Transverse colon (tissue), 4 donors: ENCODE data around the gene CDH7. TPM values are rescaled to one million over a fixed set of nuclear protein-coding genes. Genes with fewer than 3 reads are reported as not detected.

ENCODE experiments used
- DNase-seq: peaks from one replicate; pipeline ENCODE4 v3.0.0-alpha.2; 2019
- H3K27ac ChIP-seq, 4 donors: fragments of 200-600 bp; sonication (generic); 2 replicates each; pipeline ENCODE4 v1.5.1; 2016 to 2018; ENCODE audit warnings: inconsistent platforms in 4 of 4
- H3K27me3 ChIP-seq: fragments of 200-600 bp; sonication (generic); 2 replicates; pipeline ENCODE4 v1.5.1; 2017; ENCODE audit warnings: inconsistent platforms
- H3K36me3 ChIP-seq, 4 donors: fragments of 200-600 bp; sonication (generic); 2 replicates each; pipeline ENCODE4 v1.5.1; 2017 to 2019; ENCODE audit warnings: inconsistent platforms in 4 of 4
- H3K4me1 ChIP-seq, 4 donors: fragments of 200-600 bp; sonication (generic); 2 replicates each; pipeline ENCODE4 v1.5.1; 2017 to 2020; ENCODE audit warnings: inconsistent platforms in 4 of 4
- H3K4me3 ChIP-seq, 4 donors: fragments of 200-600 bp; sonication (generic); 1 replicate in 1 of 4; 2 replicates in 3 of 4; pipeline versions ENCODE4 v1.5.1 to v1.6.1; 2017 to 2019; ENCODE audit warnings: inconsistent platforms in 4 of 4
- H3K9me3 ChIP-seq, 2 donors: fragments of 200-600 bp; sonication (generic); 2 replicates each; pipeline ENCODE4 v1.5.1; 2017 to 2019; ENCODE audit warnings: inconsistent platforms in 2 of 2
- EP300 ChIP-seq: sonication (generic); formaldehyde crosslinking; IDR thresholded peaks from one replicate; pipeline ENCODE4 v1.6.1; 2017; ENCODE audit warnings: antibody characterized with exemption, low read depth
- POLR2A ChIP-seq: fragments of 450-650 bp; IDR thresholded peaks from one replicate; pipeline ENCODE4 v1.6.1; 2016; ENCODE audit warnings: antibody characterized with exemption, mild to moderate bottlenecking, moderate library complexity
- POLR2AphosphoS5 ChIP-seq, 3 donors: sonication (generic); formaldehyde crosslinking; IDR thresholded peaks; one replicate each; pipeline ENCODE4 v1.6.1; 2016; ENCODE audit warnings: antibody characterized with exemption in 3 of 3
- WGBS, 2 donors: methylation state at CpG; one replicate each; pipeline ENCODE4 v1.1.5; 2018; ENCODE audit warnings: low coverage in 1 of 2; 5-methylcytosine and 5-hydroxymethylcytosine counted together
- in situ Hi-C, 4 donors: fragments of 200-750 bp; cut with MboI; loops; one replicate each; pipeline versions ENCODE4 v1.15.0 to v1.15.1; 2017; ENCODE audit warnings: low sequenced_read_pairs in 3 of 4, low pct_ligation_motif_present in 1 of 4, low pct_unique_long_range_greater_than_20kb in 1 of 4
- intact Hi-C: fragments of 100-400 bp; cut with DNase I; formaldehyde crosslinking; loops from one replicate; pipeline ENCODE4 v1.15.1; 2023; ENCODE audit warnings: low total_unique reads
- total RNA-seq, 4 donors: library from RNA; depleted of rRNA; stranded (reverse); fragments of >200 nt; gene quantifications; one replicate each; pipeline ENCODE4 v1.1.0, GENCODE V29; 2016
- TF ChIP-seq, protein P1 (sequence below), 5 experiments: fragments of 200-600 bp in 3 of 5; fragments of 450-650 bp in 2 of 5; sonication (generic) in 3 of 5; IDR thresholded peaks; 1 replicate in 2 of 5; 2 replicates in 3 of 5; pipeline ENCODE4 v1.5.1; 2016 to 2017; ENCODE audit warnings: antibody characterized with exemption in 5 of 5, inconsistent platforms in 3 of 5, mild to moderate bottlenecking in 2 of 5, moderate library complexity in 1 of 5

CDH7 gene
- total RNA-seq, 4 donors from 2014 or later, result not detected

DNA sequence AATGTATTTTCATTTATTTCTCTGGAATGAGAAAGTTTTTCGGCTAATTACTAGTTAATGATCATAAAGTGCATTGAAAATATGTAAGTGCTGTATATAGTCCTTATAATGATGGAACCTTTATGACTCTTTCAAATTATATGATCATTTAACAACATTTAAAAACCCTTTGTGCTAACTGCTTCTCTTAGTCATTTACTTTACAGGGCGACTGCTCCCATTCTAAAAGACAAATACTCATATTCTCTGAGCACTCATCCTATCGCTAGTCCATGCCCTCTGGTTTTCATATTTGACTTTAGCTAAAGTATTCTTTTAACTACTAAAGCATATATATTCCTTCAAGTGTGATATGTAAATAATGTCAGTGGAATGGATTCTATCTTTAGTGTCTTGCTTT lies 168.2 kb downstream of the CDH7 start:
- in situ Hi-C loops (no loop called here), intact Hi-C loops (no loop called here)
- peaks cover 0 to 7% (median 0%) of the 10 kb centered on the region in 4 donors for H3K4me1 ChIP-seq
- no peak for DNase-seq
- no peaks in the 10 kb centered on the region for H3K9me3 ChIP-seq
- TF ChIP-seq, protein P1, sequence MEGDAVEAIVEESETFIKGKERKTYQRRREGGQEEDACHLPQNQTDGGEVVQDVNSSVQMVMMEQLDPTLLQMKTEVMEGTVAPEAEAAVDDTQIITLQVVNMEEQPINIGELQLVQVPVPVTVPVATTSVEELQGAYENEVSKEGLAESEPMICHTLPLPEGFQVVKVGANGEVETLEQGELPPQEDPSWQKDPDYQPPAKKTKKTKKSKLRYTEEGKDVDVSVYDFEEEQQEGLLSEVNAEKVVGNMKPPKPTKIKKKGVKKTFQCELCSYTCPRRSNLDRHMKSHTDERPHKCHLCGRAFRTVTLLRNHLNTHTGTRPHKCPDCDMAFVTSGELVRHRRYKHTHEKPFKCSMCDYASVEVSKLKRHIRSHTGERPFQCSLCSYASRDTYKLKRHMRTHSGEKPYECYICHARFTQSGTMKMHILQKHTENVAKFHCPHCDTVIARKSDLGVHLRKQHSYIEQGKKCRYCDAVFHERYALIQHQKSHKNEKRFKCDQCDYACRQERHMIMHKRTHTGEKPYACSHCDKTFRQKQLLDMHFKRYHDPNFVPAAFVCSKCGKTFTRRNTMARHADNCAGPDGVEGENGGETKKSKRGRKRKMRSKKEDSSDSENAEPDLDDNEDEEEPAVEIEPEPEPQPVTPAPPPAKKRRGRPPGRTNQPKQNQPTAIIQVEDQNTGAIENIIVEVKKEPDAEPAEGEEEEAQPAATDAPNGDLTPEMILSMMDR (IDR thresholded peaks at IDR 0.05), result no peak
- no peak for TF ChIP-seq POLR2AphosphoS5 (IDR thresholded peaks at IDR 0.05)
- no peak for TF ChIP-seq POLR2A
- no peak for TF ChIP-seq EP300
- no peaks in the 10 kb centered on the region for H3K36me3 ChIP-seq
- H3K27ac ChIP-seq, result no peak overlapping the region
- H3K4me3 ChIP-seq, result no peak overlapping the region
- 30 to 49% methylated on average over 3 of the region's 3 CpGs for WGBS, 2 donors
- H3K27me3 ChIP-seq, result no peaks in the 10 kb centered on the region

DNA sequence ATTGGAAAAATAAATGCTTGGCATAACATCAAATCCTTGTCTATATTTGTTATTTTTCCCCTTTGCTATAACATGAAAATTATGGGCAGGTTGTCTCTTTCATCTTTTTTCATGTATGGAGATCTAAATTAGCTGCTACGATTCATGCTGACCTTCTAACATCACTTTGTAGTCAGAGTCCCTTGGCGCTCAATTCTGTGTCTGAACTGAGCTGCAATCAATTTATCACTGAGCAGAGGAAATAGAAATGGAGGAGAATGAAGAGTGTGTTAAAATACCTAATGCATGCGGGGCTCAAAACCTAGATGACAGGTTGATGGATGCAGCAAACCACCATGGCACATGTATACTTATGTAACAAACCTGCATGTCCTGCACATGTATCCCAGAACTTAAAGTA lies 168.9 kb downstream of the CDH7 start:
- Histone ChIP-seq H3K36me3 (no peaks in the 10 kb centered on the region), H3K9me3 (no peaks in the 10 kb centered on the region), H3K27ac (no peak overlapping the region), H3K4me3 (no peak overlapping the region), H3K27me3 (no peaks in the 10 kb centered on the region), H3K4me1 (peaks cover 0 to 7% (median 0%) of the 10 kb centered on the region in 4 donors)
- intact Hi-C loops, result no loop called here
- 84 to 85% methylated on average over 3 of the region's 3 CpGs for WGBS, 2 donors
- no peak for DNase-seq
- TF ChIP-seq EP300 (no peak), POLR2AphosphoS5 (IDR thresholded peaks at IDR 0.05) (no peak), POLR2A (no peak)
- TF ChIP-seq, protein P1 (IDR thresholded peaks at IDR 0.05), result no peak
- in situ Hi-C loops, result no loop called here

DNA sequence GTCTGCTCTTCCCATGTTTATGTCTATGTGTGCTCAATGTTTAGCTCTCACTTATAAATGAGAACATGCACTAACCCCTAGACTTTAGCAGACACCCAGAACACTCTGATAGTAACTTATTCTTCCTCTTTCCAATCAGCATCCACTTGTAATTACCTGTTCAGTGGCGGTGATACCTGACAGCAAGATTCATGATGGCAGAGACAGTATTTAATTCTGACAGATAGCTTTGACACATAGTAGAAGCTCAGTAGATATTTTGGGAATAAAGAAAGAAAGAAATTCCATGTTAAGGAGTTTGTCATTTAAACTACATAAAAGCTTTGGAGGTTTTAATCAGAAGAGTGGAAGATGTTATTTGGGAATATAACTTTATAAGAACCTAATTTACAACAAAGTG lies 171.3 kb downstream of the CDH7 start:
- Histone ChIP-seq H3K4me1 (peaks cover 0 to 7% (median 0%) of the 10 kb centered on the region in 4 donors), H3K9me3 (no peaks in the 10 kb centered on the region), H3K27ac (no peak overlapping the region), H3K27me3 (no peaks in the 10 kb centered on the region), H3K4me3 (no peak overlapping the region), H3K36me3 (no peaks in the 10 kb centered on the region)
- intact Hi-C loops (no loop called here), in situ Hi-C loops (no loop called here)
- TF ChIP-seq POLR2A, result no peak
- 70 to 100% methylated on average over 1 of the region's 1 CpG for WGBS, 2 donors
- DNase-seq, result no peak

DNA sequence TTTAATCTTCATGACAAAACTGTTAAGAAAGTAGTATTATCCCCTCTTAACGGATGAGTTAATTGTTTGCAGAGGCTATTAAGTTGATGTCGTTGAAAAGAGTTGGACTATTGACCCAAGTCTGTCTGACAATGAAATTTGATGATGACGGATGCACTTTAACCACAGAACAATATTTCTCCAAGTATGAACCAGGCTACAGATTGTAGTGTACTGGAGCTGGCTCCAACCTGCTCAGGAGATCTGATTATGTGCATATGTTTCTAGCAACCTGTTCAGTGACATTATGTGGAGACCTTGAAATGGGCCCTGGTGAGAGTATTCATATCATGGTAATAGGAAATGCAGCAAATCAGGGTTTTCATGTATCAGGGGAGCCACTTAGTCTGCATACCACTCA lies 174.1 kb downstream of the CDH7 start:
- Histone ChIP-seq H3K9me3 (no peaks in the 10 kb centered on the region), H3K27me3 (no peaks in the 10 kb centered on the region), H3K27ac (no peak overlapping the region), H3K4me1 (no peaks in the 10 kb centered on the region), H3K4me3 (no peak overlapping the region), H3K36me3 (no peaks in the 10 kb centered on the region)
- intact Hi-C loops (no loop called here), in situ Hi-C loops (no loop called here)
- 24 to 47% methylated on average over 3 of the region's 3 CpGs for WGBS, 2 donors
- DNase-seq, result no peak
- TF ChIP-seq EP300, result no peak
- no peak for TF ChIP-seq POLR2A
- TF ChIP-seq, protein P1 (IDR thresholded peaks at IDR 0.05), result no peak
- TF ChIP-seq POLR2AphosphoS5 (IDR thresholded peaks at IDR 0.05), result no peak

DNA sequence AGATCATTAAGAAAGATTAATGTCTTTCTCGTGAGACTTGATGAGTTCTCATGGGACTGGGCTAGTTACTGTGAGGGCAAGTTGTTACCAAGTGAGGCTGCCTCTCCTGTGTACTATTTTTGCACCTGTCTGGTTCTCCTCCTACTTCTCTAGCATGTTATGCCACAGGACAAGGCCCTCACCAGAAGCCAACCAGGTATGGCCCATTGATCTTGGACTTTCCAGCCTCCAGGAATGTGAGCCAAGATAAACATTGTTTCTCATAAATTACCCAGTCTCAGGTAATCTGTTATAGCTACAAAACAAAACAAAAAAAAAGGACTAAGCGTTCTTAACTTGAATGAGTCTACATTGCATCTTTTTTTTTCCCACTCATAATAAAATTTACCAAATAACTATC lies 184.1 kb downstream of the CDH7 start:
- intact Hi-C loops (no loop called here), in situ Hi-C loops (no loop called here)
- 31 to 53% methylated on average over 2 of the region's 2 CpGs for WGBS, 2 donors
- H3K9me3 ChIP-seq, result no peaks in the 10 kb centered on the region
- TF ChIP-seq EP300 (no peak), POLR2AphosphoS5 (IDR thresholded peaks at IDR 0.05) (no peak), POLR2A (no peak)
- TF ChIP-seq, protein P1 (IDR thresholded peaks at IDR 0.05), result no peak
- no peaks in the 10 kb centered on the region for H3K36me3 ChIP-seq
- no peaks in the 10 kb centered on the region for H3K4me1 ChIP-seq
- H3K4me3 ChIP-seq, result no peak overlapping the region
- DNase-seq, result no peak
- H3K27ac ChIP-seq, result no peak overlapping the region
- H3K27me3 ChIP-seq, result no peaks in the 10 kb centered on the region
